Measurements from ENCODE around the gene ME3. TPM values are rescaled to one million over a fixed set of nuclear protein-coding genes. Genes with fewer than 3 reads are reported as not detected.
"Not testable (repeated sequence)": the region's sequence is repeated elsewhere in the genome, so short reads cannot be mapped to it uniquely, and the experiment has no call there.

ME3 gene
- total RNA-seq, 1 donor, result 19.9 TPM

DNA sequence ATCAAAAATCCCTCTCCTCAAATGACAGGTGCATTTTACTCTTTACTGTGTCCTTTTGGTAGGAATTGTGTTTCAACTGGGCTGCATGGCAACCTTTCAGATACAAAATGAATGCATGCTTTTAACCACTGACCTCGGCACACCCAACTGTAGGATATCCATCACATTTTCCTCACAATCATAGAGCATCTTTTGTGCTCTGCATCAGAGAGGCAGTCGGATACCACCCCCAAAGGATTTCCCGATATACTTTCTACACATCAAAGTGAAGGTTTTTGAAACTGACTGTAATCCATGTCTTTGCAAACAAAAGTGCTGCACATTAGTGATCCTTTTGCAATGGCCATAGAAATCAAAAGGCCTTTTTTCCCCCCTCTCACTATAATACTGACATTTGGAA, 9.1 kb downstream of the ME3 start:
- DNase-seq (ENCODE audit: low read depth), result no peak
- TF ChIP-seq, protein P1, sequence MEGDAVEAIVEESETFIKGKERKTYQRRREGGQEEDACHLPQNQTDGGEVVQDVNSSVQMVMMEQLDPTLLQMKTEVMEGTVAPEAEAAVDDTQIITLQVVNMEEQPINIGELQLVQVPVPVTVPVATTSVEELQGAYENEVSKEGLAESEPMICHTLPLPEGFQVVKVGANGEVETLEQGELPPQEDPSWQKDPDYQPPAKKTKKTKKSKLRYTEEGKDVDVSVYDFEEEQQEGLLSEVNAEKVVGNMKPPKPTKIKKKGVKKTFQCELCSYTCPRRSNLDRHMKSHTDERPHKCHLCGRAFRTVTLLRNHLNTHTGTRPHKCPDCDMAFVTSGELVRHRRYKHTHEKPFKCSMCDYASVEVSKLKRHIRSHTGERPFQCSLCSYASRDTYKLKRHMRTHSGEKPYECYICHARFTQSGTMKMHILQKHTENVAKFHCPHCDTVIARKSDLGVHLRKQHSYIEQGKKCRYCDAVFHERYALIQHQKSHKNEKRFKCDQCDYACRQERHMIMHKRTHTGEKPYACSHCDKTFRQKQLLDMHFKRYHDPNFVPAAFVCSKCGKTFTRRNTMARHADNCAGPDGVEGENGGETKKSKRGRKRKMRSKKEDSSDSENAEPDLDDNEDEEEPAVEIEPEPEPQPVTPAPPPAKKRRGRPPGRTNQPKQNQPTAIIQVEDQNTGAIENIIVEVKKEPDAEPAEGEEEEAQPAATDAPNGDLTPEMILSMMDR (IDR thresholded peaks at IDR 0.05; ENCODE audit: insufficient read depth, low read depth, low read length), result no peak
- no peak overlapping the region for H3K4me3 ChIP-seq (ENCODE audit: low read depth, low read length)

DNA sequence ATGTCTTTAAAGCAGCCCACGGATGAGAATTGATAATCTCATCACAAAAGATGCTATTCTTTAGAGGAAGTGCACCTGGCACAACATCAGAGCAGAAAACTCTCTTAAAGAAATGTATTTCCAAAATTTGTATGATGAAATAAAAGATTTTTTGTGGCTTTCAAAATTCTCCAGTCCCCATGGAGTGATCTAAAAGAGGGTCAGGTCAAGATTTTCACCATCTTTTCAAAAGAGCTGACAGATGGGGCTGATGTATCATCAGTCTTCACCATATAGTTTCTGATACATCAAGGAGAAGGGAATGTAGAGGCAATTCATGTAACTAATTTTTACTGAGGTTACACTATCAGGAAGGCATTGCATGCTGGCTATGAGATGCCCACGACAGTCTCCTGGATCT, 11.7 kb downstream of the ME3 start:
- H3K4me3 ChIP-seq (ENCODE audit: low read depth, low read length), result no peak overlapping the region
- DNase-seq (ENCODE audit: low read depth), result no peak
- TF ChIP-seq, protein P1 (IDR thresholded peaks at IDR 0.05; ENCODE audit: insufficient read depth, low read depth, low read length), result no peak

DNA sequence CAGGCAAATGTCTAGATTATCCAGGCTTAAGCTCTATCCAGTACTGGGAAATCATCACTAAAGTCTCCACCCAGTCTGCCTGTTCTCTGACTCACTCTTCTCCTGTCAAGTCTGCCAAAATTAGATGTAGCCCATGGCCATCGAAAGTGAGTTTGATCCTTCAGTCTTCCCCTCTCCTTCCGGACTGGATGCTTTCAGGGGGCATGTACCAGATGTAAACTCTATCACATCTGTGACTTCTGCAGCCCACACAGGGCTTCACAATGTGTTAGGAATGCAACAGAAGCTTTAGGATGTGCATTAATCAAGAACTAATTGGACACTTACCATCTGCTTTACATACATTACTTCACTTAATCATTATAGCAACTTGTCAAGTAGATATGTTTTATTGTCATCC, 12.3 kb downstream of the ME3 start:
- peak; percentile 50 for DNase-seq (ENCODE audit: low read depth)
- TF ChIP-seq, protein P1 (IDR thresholded peaks at IDR 0.05; ENCODE audit: insufficient read depth, low read depth, low read length), result no peak
- no peak overlapping the region for H3K4me3 ChIP-seq (ENCODE audit: low read depth, low read length)

DNA sequence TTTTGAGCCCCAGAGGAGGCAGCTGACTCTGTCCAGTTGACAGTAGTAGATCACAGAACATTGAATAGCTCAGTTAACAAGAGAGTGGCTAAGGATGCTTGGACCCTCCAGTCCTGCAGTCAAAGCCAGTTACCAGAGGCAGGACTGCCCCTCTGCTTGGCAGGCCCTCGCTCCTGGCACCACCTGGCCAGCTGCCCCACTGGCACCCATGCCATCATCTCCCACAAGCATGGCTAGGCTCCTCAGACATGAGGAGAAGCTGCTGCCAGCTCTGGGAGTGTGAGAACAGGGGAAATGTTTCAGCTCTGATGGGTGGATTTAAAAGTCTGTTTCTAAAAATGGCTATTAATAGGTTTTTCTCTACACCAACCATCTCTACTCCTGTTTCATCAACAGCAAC, 13.9 kb downstream of the ME3 start:
- TF ChIP-seq, protein P1 (IDR thresholded peaks at IDR 0.05; ENCODE audit: insufficient read depth, low read depth, low read length), result no peak
- no peak for DNase-seq (ENCODE audit: low read depth)
- H3K4me3 ChIP-seq (ENCODE audit: low read depth, low read length), result no peak overlapping the region

DNA sequence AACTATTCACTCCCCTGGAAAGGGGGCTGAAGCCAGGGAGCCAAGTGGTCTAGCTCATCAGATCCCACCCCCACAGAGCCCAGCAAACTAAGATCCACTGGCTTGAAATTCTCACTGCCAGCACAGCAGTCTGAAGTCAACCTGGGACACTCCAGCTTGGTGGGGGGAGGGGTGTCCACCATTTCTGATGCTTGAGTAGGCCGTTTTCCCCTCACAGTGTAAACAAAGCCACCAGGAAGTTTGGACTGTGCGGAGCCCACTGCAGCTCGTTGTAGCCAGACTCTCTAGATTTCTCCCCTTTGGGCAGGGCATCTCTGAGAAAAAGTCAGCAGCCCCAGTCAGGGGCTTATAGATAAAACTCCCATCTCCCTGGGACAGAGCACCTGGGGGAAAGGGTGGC, 27.2 kb downstream of the ME3 start:
- not testable (repeated sequence) for H3K4me3 ChIP-seq (ENCODE audit: low read depth, low read length); DNase-seq (ENCODE audit: low read depth)

DNA sequence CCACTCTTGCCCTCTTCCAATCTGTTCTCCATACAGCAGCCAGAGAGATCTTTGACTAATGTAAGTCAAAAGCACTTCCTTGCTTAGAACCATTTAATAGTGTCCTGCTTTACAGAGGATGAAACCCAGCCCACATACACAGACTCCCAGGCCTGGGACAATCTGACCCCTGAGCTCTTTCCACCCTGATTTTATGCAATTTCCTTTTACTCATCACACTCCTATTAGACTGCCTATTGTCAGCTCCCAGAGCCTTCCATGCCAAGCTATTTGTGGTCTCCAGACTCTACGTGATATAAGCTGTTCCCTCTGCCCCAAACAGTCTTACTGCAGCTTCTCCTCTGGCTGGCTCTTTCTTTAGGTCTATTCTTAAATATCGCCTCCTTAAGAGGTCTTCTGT, 28.1 kb downstream of the ME3 start:
- peak; percentile 81 for DNase-seq (ENCODE audit: low read depth)
- H3K4me3 ChIP-seq (ENCODE audit: low read depth, low read length), result no peak overlapping the region
- TF ChIP-seq, protein P1 (IDR thresholded peaks at IDR 0.05; ENCODE audit: insufficient read depth, low read depth, low read length), result no peak

DNA sequence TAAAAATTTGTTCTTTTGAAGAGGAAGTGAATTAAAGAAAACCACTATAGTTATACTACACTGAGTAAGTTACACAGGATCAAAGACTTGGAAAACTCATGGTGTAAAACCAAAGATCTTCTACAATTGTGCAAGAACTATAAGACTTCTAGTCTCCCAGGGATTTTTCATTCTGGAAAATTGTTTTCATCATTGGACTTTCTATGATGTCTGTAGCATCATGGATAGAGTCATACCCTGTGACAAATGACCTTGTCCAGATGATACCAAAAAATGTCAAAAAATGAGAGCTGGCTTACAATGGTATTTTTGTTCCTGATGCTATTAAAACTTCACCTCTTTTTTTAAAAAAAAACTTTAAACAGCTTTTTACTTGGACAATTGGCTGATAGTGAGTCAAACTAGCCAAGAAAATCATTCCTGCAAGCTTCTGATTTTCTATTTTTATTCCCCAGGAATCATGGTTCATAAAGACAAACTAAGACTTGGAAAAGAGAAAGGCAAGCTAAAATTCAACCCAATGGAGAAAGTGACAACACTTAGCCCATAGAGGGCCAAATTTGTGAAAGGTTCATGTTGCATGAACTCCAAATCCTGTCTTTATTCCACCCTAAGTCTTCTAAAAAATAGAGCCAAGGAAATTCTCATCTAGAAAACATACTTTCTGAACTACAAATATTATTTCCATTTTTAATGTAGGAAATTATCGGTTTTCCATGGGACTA, 30.7 kb downstream of the ME3 start:
- TF ChIP-seq, protein P1 (IDR thresholded peaks at IDR 0.05; ENCODE audit: insufficient read depth, low read depth, low read length), result no peak
- H3K4me3 ChIP-seq (ENCODE audit: low read depth, low read length), result no peak overlapping the region
- DNase-seq (ENCODE audit: low read depth), result no peak
